ENCODE results near the gene SPCS1.

SPCS1 gene

GRCh38 chr3:52693071-52693470 is 12.8 kb upstream of the SPCS1 start:
- in situ Hi-C loops (cut with MboI; ENCODE audit: low sequenced_read_pairs), result no loop called here

- in situ Hi-C loops (cut with MboI; ENCODE audit: low sequenced_read_pairs), result no loop called here
These were observed 11.2 kb upstream of the SPCS1 start for GRCh38 chr3:52694528-52695189.

GRCh38 chr3:52695798-52696671 is 9.9 kb upstream of the SPCS1 start:
- in situ Hi-C loops (cut with MboI; ENCODE audit: low sequenced_read_pairs), result no loop called here

- in situ Hi-C loops (cut with MboI; ENCODE audit: low sequenced_read_pairs), result no loop called here
These were observed 8.9 kb upstream of the SPCS1 start for GRCh38 chr3:52696830-52697631.

- in situ Hi-C loops (cut with MboI; ENCODE audit: low sequenced_read_pairs), result no loop called here
These were observed 8.3 kb upstream of the SPCS1 start for GRCh38 chr3:52697632-52697965.

GRCh38 chr3:52703341-52703740 is 2.6 kb upstream of the SPCS1 start:
- in situ Hi-C loops (cut with MboI; ENCODE audit: low sequenced_read_pairs), result no loop called here

- in situ Hi-C loops (cut with MboI; ENCODE audit: low sequenced_read_pairs), result no loop called here
These were observed 1.1 kb upstream of the SPCS1 start for GRCh38 chr3:52704611-52705437.

- in situ Hi-C loops (cut with MboI; ENCODE audit: low sequenced_read_pairs), result no loop called here
These were observed 543 bp upstream of the SPCS1 start for GRCh38 chr3:52705438-52705687.

GRCh38 chr3:52707585-52707984 is 1.7 kb downstream of the SPCS1 start:
- in situ Hi-C loops (cut with MboI; ENCODE audit: low sequenced_read_pairs), result no loop called here

GRCh38 chr3:52710512-52710911 is 4.6 kb downstream of the SPCS1 start:
- in situ Hi-C loops (cut with MboI; ENCODE audit: low sequenced_read_pairs), result no loop called here

- in situ Hi-C loops (cut with MboI; ENCODE audit: low sequenced_read_pairs), result no loop called here
These were observed 6.6 kb downstream of the SPCS1 start for GRCh38 chr3:52712291-52713212.

GRCh38 chr3:52714335-52715302 is 8.7 kb downstream of the SPCS1 start:
- in situ Hi-C loops (cut with MboI; ENCODE audit: low sequenced_read_pairs), result no loop called here

- in situ Hi-C loops (cut with MboI; ENCODE audit: low sequenced_read_pairs), result no loop called here
These were observed 9.9 kb downstream of the SPCS1 start for GRCh38 chr3:52715714-52716305.

- in situ Hi-C loops (cut with MboI; ENCODE audit: low sequenced_read_pairs), result no loop called here
These were observed 13.7 kb downstream of the SPCS1 start for GRCh38 chr3:52719618-52720017.

GRCh38 chr3:52721002-52721729 is 15.3 kb downstream of the SPCS1 start:
- in situ Hi-C loops (cut with MboI; ENCODE audit: low sequenced_read_pairs), result no loop called here

GRCh38 chr3:52721730-52722008 is 15.8 kb downstream of the SPCS1 start:
- in situ Hi-C loops (cut with MboI; ENCODE audit: low sequenced_read_pairs), result no loop called here

GRCh38 chr3:52722491-52722890 is 16.6 kb downstream of the SPCS1 start:
- in situ Hi-C loops (cut with MboI; ENCODE audit: low sequenced_read_pairs), result no loop called here

GRCh38 chr3:52723935-52724334 is 18.0 kb downstream of the SPCS1 start:
- in situ Hi-C loops (cut with MboI; ENCODE audit: low sequenced_read_pairs), result no loop called here
